ENCODE data around the gene PPP1R15B.

DNA sequence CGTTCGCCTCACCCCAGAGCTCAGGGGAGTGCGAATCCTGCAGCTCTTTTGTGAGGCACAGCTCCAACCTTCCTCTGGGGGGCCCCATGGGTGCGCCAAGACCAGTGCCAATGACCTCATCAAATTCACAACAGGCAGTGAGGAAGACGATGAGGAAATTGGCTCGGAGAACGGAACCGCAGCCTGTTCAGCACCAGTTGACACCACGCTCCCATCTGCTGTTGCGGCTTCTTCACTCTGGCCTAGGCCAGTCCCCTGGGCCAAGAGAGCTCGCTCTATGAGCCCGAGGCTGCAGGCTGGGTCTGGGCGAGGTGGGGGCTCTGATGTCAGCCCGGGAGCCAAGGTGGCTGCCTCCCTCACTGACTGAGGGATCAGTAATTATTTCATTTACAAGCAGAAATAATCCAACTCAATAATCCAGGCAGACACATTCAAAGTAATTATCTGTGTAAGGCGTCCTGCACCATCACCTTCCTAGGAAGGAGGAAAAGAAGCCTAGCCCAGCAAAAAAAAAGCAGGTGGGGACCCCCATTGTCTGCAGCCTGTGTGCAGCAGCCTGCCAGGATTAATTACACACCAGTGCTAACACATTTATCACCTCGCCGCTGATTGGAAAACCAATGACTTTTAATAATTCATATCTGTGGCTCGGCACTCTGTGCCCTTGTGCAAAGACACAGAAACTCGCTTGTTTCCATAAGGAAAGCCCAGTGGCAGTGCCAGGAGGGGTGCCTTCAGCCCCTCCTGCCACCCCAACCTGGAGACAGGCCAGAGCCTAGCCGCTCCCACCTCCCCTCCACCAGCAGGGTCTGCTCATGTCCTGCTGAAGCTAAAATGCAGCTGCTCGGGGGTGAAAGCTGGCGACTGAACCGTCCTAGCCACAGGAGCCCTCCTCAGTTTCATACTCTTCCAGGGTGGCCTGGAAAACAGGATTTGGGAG lies 53.8 kb downstream of the PPP1R15B start:
- TF ChIP-seq, protein P1, sequence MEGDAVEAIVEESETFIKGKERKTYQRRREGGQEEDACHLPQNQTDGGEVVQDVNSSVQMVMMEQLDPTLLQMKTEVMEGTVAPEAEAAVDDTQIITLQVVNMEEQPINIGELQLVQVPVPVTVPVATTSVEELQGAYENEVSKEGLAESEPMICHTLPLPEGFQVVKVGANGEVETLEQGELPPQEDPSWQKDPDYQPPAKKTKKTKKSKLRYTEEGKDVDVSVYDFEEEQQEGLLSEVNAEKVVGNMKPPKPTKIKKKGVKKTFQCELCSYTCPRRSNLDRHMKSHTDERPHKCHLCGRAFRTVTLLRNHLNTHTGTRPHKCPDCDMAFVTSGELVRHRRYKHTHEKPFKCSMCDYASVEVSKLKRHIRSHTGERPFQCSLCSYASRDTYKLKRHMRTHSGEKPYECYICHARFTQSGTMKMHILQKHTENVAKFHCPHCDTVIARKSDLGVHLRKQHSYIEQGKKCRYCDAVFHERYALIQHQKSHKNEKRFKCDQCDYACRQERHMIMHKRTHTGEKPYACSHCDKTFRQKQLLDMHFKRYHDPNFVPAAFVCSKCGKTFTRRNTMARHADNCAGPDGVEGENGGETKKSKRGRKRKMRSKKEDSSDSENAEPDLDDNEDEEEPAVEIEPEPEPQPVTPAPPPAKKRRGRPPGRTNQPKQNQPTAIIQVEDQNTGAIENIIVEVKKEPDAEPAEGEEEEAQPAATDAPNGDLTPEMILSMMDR (IDR thresholded peaks at IDR 0.05), result peak in 4 of 12 donors; percentile 8 to 25 (median 10)
- no peak for TF ChIP-seq POLR2A (IDR thresholded peaks at IDR 0.05)

All from heart left ventricle (tissue), 13 donors.